Adrenal gland (tissue), 5 donors: ENCODE data around the gene LAMA4.

Experiments
- CTCF ChIP-seq, 6 experiments: fragments of 450-650 bp in 4 of 6; fragments of 200-600 bp in 2 of 6; sonication (generic) in 1 of 6; IDR thresholded peaks; 1 replicate in 5 of 6; 2 replicates in 1 of 6; pipeline versions ENCODE4 v1.5.1 to v1.8.0; 2016 to 2021; ENCODE audit warnings: antibody characterized with exemption in 6 of 6, mild to moderate bottlenecking in 2 of 6, moderate library complexity in 1 of 6
- POLR2A ChIP-seq, 2 donors: fragments of 450-650 bp; IDR thresholded peaks; one replicate each; pipeline ENCODE4 v1.6.1; 2017; ENCODE audit warnings: antibody characterized with exemption in 2 of 2, mild to moderate bottlenecking in 2 of 2, moderate library complexity in 1 of 2
- donor health status: DM: no; HTN: no; CAD: no.

GRCh38 chr6:112160745-112161144 lies 93.6 kb downstream of the LAMA4 start:
- TF ChIP-seq CTCF (IDR thresholded peaks at IDR 0.05) = no peak
- TF ChIP-seq POLR2A (IDR thresholded peaks at IDR 0.05) = no peak
